Endometrial microvascular endothelial cells (primary cell): ENCODE measurements around the gene ITPR2. TPM values are rescaled to one million over a fixed set of nuclear protein-coding genes. Genes with fewer than 3 reads are reported as not detected.
"Not testable (repeated sequence)": the region's sequence is repeated elsewhere in the genome, so short reads cannot be mapped to it uniquely, and the experiment has no call there.

ENCODE experiments used
- in situ Hi-C: cut with HindIII; loops from 2 replicates; pipeline ENCODE4 v1.10.0; 2017; ENCODE audit warnings: low sequenced_read_pairs, low pct_unique_long_range_greater_than_20kb; ENCODE audit errors: inconsistent ontology term
- total RNA-seq: library from RNA; depleted of rRNA; stranded (reverse); fragments of >200 nt; gene quantifications from one replicate; pipeline ENCODE4 v1.2.3, GENCODE V29; 2015; ENCODE audit errors: inconsistent ontology term

ITPR2 gene
- total RNA-seq, result 34.6 TPM

GRCh38 chr12:26832822-26833742 lies at the start of gene ITPR2:
Gene ITPR2, minus strand, starts transcription at chr12:26833194. Its CDS starts 413 bp downstream, at chr12:26832781.
- in situ Hi-C loops, result no loop called here

GRCh38 chr12:26880625-26881024 lies 47.6 kb upstream of the ITPR2 start:
- in situ Hi-C loops, result no loop called here

- in situ Hi-C loops, result no loop called here
These were observed 45.7 kb upstream of the ITPR2 start for GRCh38 chr12:26878661-26879119.

GRCh38 chr12:26874501-26875296 lies 41.7 kb upstream of the ITPR2 start:
- in situ Hi-C loops, result no loop called here

GRCh38 chr12:26872625-26873024 lies 39.6 kb upstream of the ITPR2 start:
- in situ Hi-C loops, result no loop called here

GRCh38 chr12:26871985-26872384 lies 39.0 kb upstream of the ITPR2 start:
- in situ Hi-C loops, result no loop called here

- in situ Hi-C loops, result no loop called here
These were observed 37.8 kb upstream of the ITPR2 start for GRCh38 chr12:26870491-26871419.

- in situ Hi-C loops, result no loop called here
These were observed 37.0 kb upstream of the ITPR2 start for GRCh38 chr12:26869908-26870459.

GRCh38 chr12:26869104-26869494 lies 36.1 kb upstream of the ITPR2 start:
- in situ Hi-C loops, result no loop called here

- in situ Hi-C loops, result no loop called here
These were observed 35.6 kb upstream of the ITPR2 start for GRCh38 chr12:26868447-26869103.

GRCh38 chr12:26867080-26867479 lies 34.1 kb upstream of the ITPR2 start:
- in situ Hi-C loops, result no loop called here

GRCh38 chr12:26863515-26863914 lies 30.5 kb upstream of the ITPR2 start:
- in situ Hi-C loops, result no loop called here

- in situ Hi-C loops, result not testable (repeated sequence)
These were observed 29.8 kb upstream of the ITPR2 start for GRCh38 chr12:26862787-26863186.

- in situ Hi-C loops, result no loop called here
These were observed 28.7 kb upstream of the ITPR2 start for GRCh38 chr12:26861690-26862089.

- in situ Hi-C loops, result no loop called here
These were observed 24.6 kb upstream of the ITPR2 start for GRCh38 chr12:26857465-26858176.

GRCh38 chr12:26855337-26855736 lies 22.3 kb upstream of the ITPR2 start:
- in situ Hi-C loops, result no loop called here

GRCh38 chr12:26854031-26854390 lies 21.0 kb upstream of the ITPR2 start:
- in situ Hi-C loops, result no loop called here
